Prostate gland (tissue), 2 donors: ENCODE measurements around the gene CAMKV. TPM values are rescaled to one million over a fixed set of nuclear protein-coding genes. Genes with fewer than 3 reads are reported as not detected.
A peak's percentile ranks its signal among the peaks of the same experiment; 100 is the strongest.
"Not testable (repeated sequence)": the region's sequence is repeated elsewhere in the genome, so short reads cannot be mapped to it uniquely, and the experiment has no call there.

Experiments
- DNase-seq: peaks from one replicate; pipeline ENCODE4 v3.0.0-alpha.2; 2019; ENCODE audit warnings: low spot score
- H3K27ac ChIP-seq, 2 donors: fragments of 200-600 bp; sonication (generic); 2 replicates each; pipeline ENCODE4 v1.5.1; 2017 to 2019
- H3K27me3 ChIP-seq: fragments of 200-600 bp; sonication (generic); replicated peaks from 2 replicates; pipeline ENCODE4 v1.5.1; 2019; ENCODE audit not compliant: insufficient read depth
- H3K36me3 ChIP-seq, 2 donors: fragments of 200-600 bp; sonication (generic); 1 replicate in 1 of 2; 2 replicates in 1 of 2; pipeline versions ENCODE4 v1.5.1 to v1.8.1; 2017 to 2019
- H3K4me1 ChIP-seq: fragments of 200-600 bp; sonication (generic); replicated peaks from 2 replicates; pipeline ENCODE4 v1.5.1; 2019
- H3K4me3 ChIP-seq, 2 donors: fragments of 200-600 bp; sonication (generic); 2 replicates each; pipeline ENCODE4 v1.5.1; 2017 to 2019
- H3K9me3 ChIP-seq: fragments of 200-600 bp; sonication (generic); 2 replicates; pipeline ENCODE4 v1.5.1; 2017
- POLR2A ChIP-seq: fragments of 450-650 bp; IDR thresholded peaks from one replicate; pipeline ENCODE4 v1.6.1; 2016; ENCODE audit warnings: antibody characterized with exemption, mild to moderate bottlenecking
- POLR2AphosphoS5 ChIP-seq: sonication (generic); formaldehyde crosslinking; IDR thresholded peaks from one replicate; pipeline ENCODE4 v1.6.1; 2017; ENCODE audit warnings: antibody characterized with exemption
- WGBS: methylation state at CpG from one replicate; pipeline ENCODE4 v1.1.5; 2018; 5-methylcytosine and 5-hydroxymethylcytosine counted together
- intact Hi-C: fragments of 100-400 bp; cut with DNase I; formaldehyde crosslinking; loops from one replicate; pipeline ENCODE4 v1.14.2; 2022
- total RNA-seq, 2 donors: library from RNA; depleted of rRNA; stranded (reverse); fragments of >200 nt; gene quantifications; one replicate each; pipeline ENCODE4 v1.1.0, GENCODE V29; 2016
- TF ChIP-seq, protein P1 (sequence below), 4 experiments: fragments of 200-600 bp in 2 of 4; fragments of 450-650 bp in 2 of 4; sonication (generic) in 2 of 4; IDR thresholded peaks; 1 replicate in 3 of 4; 2 replicates in 1 of 4; pipeline ENCODE4 v1.5.1; 2016 to 2019; ENCODE audit warnings: antibody characterized with exemption in 4 of 4, mild to moderate bottlenecking in 2 of 4, moderate library complexity in 2 of 4

The CAMKV gene
- total RNA-seq, 2 donors from 2014 or later, result 0.97 TPM; not detected in 1

DNA sequence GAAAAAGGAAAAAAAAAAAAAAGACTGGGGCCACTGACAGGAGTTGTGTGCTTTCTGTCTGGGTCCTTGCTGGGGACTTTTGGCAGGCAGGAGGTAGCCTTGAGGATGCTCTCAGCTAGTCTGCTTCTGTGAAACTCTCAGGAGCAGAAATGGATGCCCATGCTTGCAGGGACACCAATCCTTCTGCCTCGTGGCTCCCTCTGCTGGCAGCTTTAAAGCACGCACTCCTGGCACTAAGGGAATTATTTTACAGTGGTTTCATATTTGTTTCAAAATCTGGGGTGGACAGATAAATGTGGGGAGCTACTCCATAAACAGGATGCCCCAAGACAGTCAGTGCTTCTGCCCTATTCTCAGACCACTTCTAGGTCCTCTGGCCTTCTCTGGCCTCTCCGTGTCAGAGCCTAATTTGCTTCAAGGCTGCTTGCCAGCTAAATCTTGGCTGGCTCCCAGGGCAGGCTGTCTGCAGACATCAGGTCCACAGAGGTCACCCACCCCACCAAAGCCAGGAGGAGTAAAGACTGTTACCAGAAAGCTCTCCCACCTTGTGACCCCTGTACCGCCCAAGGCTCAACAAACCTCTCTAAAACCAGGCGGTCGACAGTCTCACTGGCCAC lies 30.4 kb downstream of the CAMKV start:
- TF ChIP-seq POLR2A, result no peak
- TF ChIP-seq POLR2AphosphoS5, result peak; percentile 78
- TF ChIP-seq, protein P1, sequence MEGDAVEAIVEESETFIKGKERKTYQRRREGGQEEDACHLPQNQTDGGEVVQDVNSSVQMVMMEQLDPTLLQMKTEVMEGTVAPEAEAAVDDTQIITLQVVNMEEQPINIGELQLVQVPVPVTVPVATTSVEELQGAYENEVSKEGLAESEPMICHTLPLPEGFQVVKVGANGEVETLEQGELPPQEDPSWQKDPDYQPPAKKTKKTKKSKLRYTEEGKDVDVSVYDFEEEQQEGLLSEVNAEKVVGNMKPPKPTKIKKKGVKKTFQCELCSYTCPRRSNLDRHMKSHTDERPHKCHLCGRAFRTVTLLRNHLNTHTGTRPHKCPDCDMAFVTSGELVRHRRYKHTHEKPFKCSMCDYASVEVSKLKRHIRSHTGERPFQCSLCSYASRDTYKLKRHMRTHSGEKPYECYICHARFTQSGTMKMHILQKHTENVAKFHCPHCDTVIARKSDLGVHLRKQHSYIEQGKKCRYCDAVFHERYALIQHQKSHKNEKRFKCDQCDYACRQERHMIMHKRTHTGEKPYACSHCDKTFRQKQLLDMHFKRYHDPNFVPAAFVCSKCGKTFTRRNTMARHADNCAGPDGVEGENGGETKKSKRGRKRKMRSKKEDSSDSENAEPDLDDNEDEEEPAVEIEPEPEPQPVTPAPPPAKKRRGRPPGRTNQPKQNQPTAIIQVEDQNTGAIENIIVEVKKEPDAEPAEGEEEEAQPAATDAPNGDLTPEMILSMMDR (IDR thresholded peaks at IDR 0.05), result peak; percentile 71 to 95 (median 87)
- WGBS, result 38% methylated on average over 6 of the region's 6 CpGs
- Histone ChIP-seq H3K4me1 (no peaks in the 10 kb centered on the region), H3K9me3 (no peaks in the 10 kb centered on the region), H3K27me3 (no peaks in the 10 kb centered on the region), H3K36me3 (no peaks in the 10 kb centered on the region), H3K4me3 (no peak overlapping the region), H3K27ac (no peak overlapping the region)
- intact Hi-C loops, result loop anchor here (1.0 kb wide), 1 partner anchor 37 kb away; no protein-coding TSS in a partner anchor
- DNase-seq, result peak; percentile 72

DNA sequence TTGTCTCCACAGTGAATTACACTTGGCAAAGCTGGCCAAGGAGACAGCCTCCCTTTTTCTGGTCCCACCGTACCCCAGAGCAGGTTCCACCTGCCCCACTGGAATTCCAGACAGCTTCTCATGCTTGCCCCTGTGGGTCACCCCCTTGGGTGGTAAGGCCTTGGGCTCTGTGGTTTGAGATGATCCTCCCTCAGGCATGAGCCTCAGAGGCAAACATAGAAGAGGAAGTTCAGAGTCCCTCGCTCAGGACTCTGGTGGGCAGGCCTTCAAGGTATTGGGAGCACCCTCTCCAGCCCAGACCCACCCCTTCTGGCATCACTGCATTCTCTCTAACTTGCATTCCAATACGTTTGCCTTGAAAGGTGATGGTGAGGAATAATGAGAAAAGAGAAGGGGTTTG lies 38.4 kb downstream of the CAMKV start:
- intact Hi-C loops, result no loop called here
- H3K9me3 ChIP-seq, result no peaks in the 10 kb centered on the region
- WGBS, result 61% methylated on average over 3 of the region's 3 CpGs

DNA sequence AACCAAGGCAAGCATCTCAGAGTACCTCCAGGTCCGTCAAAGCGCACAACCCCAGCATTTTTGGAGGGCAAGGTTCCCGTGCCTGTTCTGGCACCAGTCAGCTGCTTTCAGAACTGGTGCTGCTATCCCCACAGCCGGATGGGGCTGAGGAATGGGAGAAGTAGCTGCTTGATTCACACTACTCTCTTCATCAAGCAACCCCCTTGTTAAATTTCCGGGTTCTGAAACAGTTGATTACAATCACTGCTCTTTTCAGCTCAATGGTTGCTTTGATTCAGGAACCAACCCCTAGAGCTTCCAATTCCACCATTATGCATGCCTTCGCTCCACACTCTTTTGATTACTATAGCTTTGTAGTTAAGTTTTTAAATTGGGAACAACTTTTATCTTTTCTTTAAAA lies 43.7 kb downstream of the CAMKV start:
- Histone ChIP-seq H3K36me3 (no peaks in the 10 kb centered on the region), H3K4me3 (no peak overlapping the region), H3K27ac (no peak overlapping the region), H3K27me3 (no peaks in the 10 kb centered on the region), H3K9me3 (no peaks in the 10 kb centered on the region), H3K4me1 (no peaks in the 10 kb centered on the region)
- no peak for DNase-seq
- TF ChIP-seq, protein P1 (IDR thresholded peaks at IDR 0.05), result no peak
- TF ChIP-seq POLR2A (no peak), POLR2AphosphoS5 (no peak)
- 66% methylated on average over 6 of the region's 6 CpGs for WGBS
- intact Hi-C loops, result no loop called here

More for the DNA sequence above, 38.4 kb downstream of the CAMKV start:
- Histone ChIP-seq H3K36me3 (no peaks in the 10 kb centered on the region), H3K27me3 (no peaks in the 10 kb centered on the region), H3K4me1 (no peaks in the 10 kb centered on the region), H3K27ac (no peak overlapping the region), H3K4me3 (no peak overlapping the region)
- TF ChIP-seq POLR2A (no peak), POLR2AphosphoS5 (no peak)
- TF ChIP-seq, protein P1 (IDR thresholded peaks at IDR 0.05), result no peak
- DNase-seq, result no peak

DNA sequence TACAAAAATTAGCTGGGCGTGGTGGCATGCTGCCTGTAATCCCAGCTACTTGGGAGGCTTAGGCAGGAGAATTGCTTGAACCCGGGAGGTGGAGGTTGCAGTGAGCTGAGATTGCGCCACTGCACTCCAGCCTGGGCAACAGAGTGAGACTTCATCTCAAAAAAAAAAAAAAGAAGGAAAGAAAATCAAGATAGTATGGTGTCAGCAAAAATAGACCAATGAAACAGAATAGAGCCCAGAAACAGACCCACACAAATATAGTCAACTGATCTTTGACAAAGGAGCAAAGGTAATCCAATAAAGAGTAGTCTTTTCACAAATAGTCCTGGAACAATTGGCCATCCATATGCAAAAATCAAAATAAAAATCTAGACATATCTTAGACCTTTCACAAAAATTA lies 46.6 kb downstream of the CAMKV start:
- H3K4me3 ChIP-seq, H3K27ac ChIP-seq, H3K9me3 ChIP-seq, H3K4me1 ChIP-seq, H3K27me3 ChIP-seq, intact Hi-C loops, DNase-seq, H3K36me3 ChIP-seq: not testable (repeated sequence)
- 95% methylated on average over 3 of the region's 3 CpGs for WGBS

DNA sequence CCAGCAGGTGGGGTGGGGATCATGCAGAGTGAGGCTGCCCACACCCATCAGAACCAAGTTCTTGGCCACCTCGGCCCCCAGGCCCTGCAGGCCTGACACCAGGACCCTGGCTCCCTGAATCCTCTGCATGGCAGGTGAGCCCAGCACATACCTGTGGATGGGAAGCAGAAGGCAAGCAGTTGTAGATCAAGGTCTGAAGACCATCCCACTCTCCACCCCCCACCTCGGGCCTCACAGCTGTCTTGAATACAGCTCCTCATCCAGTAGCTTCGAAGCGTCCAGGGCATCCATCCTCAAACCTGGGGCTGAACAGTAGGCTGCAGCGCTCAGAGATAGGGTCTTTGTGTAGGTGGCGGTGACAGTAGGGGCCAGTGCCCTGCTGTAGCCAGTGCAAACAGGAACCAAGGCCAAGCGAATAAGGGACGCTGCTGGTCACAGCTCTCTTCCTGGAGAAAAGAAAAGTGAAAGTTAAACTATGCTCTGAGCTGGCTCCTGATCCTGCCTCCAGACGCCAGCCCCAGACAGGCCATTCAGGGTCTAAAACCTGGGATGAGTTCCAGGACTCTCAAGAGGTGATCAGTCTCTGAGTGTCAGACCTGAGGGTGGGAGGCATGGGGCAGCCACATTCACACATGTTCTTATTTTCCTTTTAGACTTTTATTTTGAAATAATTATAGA lies 56.1 kb downstream of the CAMKV start, which contains the start of gene UBA7:
UBA7 (minus strand) TSS at position 457 of the 678 bp plus-strand sequence; CDS start at position 291, 166 bp downstream.
- Histone ChIP-seq H3K27ac (peak within 1 kb of the TSS; percentile 66 to 71), H3K9me3 (no peaks in the 10 kb centered on the region), H3K36me3 (peaks cover 0 to 10% of the 10 kb centered on the region in 2 donors), H3K27me3 (no peaks in the 10 kb centered on the region), H3K4me3 (peak within 1 kb of the TSS; percentile 33 to 34), H3K4me1 (peaks cover 9% of the 10 kb centered on the region)
- 3% methylated on average over 9 of the region's 9 CpGs for WGBS
- peak; percentile 32 for DNase-seq
- TF ChIP-seq, protein P1 (IDR thresholded peaks at IDR 0.05), result no peak
- TF ChIP-seq POLR2A (peak; percentile 29), POLR2AphosphoS5 (peak; percentile 49)
- intact Hi-C loops, result no loop called here
